Activated naive CD4-positive, alpha-beta T cell treated with anti-CD3 and anti-CD28 coated beads, Interleukin-2, amount 10 ng/mL, durations not matched to agents 5 hours and 36 hours (primary cell): ENCODE data around the gene PLEKHM3. TPM values are rescaled to one million over a fixed set of nuclear protein-coding genes. Genes with fewer than 3 reads are reported as not detected.

Experiments used
- total RNA-seq, 2 experiments: library from RNA; stranded (reverse); gene quantifications; one replicate each; pipeline ENCODE4 v1.2.3, GENCODE V29; 2021

The PLEKHM3 gene, protein sequence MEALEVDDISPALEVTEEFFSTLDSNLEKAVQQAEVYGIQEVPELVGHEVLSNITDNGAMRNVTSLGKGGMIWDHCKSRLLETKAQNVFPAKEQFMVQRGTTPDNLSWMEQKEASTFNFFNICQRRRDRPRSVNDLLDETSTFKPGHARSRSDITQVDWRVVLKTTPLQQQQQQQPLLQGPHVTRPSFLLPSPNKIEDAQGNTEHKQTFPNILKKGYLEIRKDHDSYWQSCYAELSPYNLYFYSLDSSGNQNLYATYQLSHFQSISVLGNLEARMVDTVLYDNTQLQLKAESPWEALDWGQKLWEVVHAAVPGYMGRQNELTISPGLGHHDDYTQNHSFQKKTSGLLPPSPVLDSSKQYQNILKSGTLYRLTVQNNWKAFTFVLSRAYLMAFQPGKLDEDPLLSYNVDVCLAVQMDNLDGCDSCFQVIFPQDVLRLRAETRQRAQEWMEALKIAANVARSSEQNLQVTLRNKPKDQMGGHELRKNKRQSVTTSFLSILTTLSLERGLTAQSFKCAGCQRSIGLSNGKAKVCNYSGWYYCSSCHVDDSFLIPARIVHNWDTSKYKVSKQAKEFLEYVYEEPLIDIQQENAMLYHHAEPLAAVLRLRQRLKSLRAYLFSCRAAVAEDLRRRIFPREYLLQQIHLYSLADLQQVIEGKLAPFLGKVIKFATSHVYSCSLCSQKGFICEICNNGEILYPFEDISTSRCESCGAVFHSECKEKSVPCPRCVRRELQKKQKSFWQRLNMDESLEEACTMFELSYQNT
- 1 to 10 TPM; 6.2 to 6.8 TPM for total RNA-seq

DNA sequence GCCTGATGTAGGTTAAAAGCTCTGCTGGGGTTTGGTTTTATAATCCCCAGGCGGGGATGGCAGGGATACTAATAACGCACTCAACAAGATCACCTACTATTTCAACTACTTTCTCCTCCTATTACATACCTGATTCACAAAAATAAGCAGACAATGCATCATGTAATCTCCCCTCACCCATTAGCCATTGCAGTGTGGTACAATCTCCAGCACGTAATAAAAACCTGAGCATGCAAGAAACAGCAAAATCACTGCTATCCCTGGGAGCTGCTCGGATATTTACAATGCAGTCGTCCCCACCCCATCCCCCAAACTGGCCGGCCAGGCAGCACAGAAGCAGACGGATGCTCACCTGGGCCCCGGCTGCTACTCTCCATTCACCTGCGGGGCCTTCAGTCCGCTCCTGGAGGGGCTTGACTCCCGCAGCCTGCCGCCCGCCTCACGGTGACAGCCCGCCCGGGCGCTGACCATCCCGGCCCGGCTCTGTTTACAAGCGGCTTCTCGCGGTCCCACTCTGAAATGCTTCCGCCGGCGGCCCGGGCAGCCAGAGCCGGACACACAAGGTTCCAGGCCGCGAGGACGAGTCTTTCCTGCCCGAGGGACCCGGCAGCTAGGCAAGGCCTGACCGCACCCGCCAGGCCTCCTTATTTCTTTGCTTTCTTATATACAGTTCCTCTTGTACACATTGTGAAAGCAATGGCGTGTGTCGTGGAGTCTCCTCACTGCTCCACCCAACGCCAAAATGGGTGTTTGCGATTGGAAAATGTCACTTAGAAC is at the start of gene PLEKHM3:
TSS of gene PLEKHM3 (minus strand) at position 491 of the 777 bp plus-strand sequence. CDS start 23,888 bp downstream, outside the sequence.

Other genes starting within 250 kb of the PLEKHM3 start
- gene CRYGD, start 99.0 kb upstream of the PLEKHM3 start, total RNA-seq = not detected
- gene CRYGC, start 104.3 kb upstream of the PLEKHM3 start, total RNA-seq = not detected
- not detected for gene CRYGB, start 120.6 kb upstream of the PLEKHM3 start, total RNA-seq
- gene CRYGA, start 138.1 kb upstream of the PLEKHM3 start, total RNA-seq = not detected
- gene C2orf80, start 164.5 kb upstream of the PLEKHM3 start, total RNA-seq = not detected
- 10 to 100 TPM; 29.0 to 31.4 TPM for gene IDH1, start 229.5 kb upstream of the PLEKHM3 start, total RNA-seq
- 10 to 100 TPM; 33.1 to 33.9 TPM for gene PIKFYVE, start 240.7 kb upstream of the PLEKHM3 start, total RNA-seq